Effector memory CD4-positive, alpha-beta T cell (primary cell): ENCODE results near the gene NSG2.
"Not testable (repeated sequence)": the region's sequence is repeated elsewhere in the genome, so short reads cannot be mapped to it uniquely, and the experiment has no call there.

Source experiments
- DNase-seq, 3 donors: peaks; one replicate each; pipeline ENCODE4 v3.0.0-alpha.2; 2020
- H3K27ac ChIP-seq: 2 replicates; pipeline ENCODE4 v1.7.0; 2013; ENCODE audit warnings: mild to moderate bottlenecking, low read length, moderate library complexity; ENCODE audit not compliant: insufficient read depth, poor library complexity, severe bottlenecking
- H3K27me3 ChIP-seq: replicated peaks from 2 replicates; pipeline ENCODE4 v1.7.0; 2013; ENCODE audit warnings: mild to moderate bottlenecking, low read length; ENCODE audit not compliant: insufficient read depth, control insufficient read depth, poor library complexity, severe bottlenecking
- H3K36me3 ChIP-seq: 2 replicates; pipeline ENCODE4 v1.7.0; 2013; ENCODE audit warnings: mild to moderate bottlenecking, low read length, moderate library complexity; ENCODE audit not compliant: control insufficient read depth, insufficient read depth
- H3K4me1 ChIP-seq: 2 replicates; pipeline ENCODE4 v1.7.0; 2013; ENCODE audit warnings: low read length, mild to moderate bottlenecking; ENCODE audit not compliant: control insufficient read depth, insufficient read depth, poor library complexity, severe bottlenecking
- H3K4me3 ChIP-seq: 2 replicates; pipeline ENCODE4 v1.7.0; 2013; ENCODE audit warnings: low read length, low read depth, mild to moderate bottlenecking; ENCODE audit not compliant: insufficient read depth, poor library complexity, severe bottlenecking
- H3K9me3 ChIP-seq: 2 replicates; pipeline ENCODE4 v1.7.0; 2013; ENCODE audit warnings: mild to moderate bottlenecking, low read length, moderate library complexity; ENCODE audit not compliant: control insufficient read depth
- total RNA-seq, 3 donors: gene quantifications; one replicate each; lab custom pipeline; 2026; lab: John Stamatoyannopoulos, UW

The NSG2 gene
- 0 reads per million in 3 donors for total RNA-seq

- Histone ChIP-seq H3K4me1 (no peaks in the 10 kb centered on the region), H3K27me3 (no peaks in the 10 kb centered on the region), H3K27ac (no peak within 1 kb of the TSS), H3K9me3 (no peaks in the 10 kb centered on the region), H3K4me3 (no peak within 1 kb of the TSS), H3K36me3 (no peaks in the 10 kb centered on the region)
- DNase-seq: no peak
Measured at GRCh38 chr5:174045470-174046025, at the start of gene NSG2. NSG2 (plus strand) TSS chr5:174045706; CDS start chr5:174046756, 1,050 bp downstream.

- Histone ChIP-seq H3K4me3 (no peak overlapping the region), H3K9me3 (no peaks in the 10 kb centered on the region), H3K27me3 (no peaks in the 10 kb centered on the region), H3K36me3 (no peaks in the 10 kb centered on the region), H3K4me1 (no peaks in the 10 kb centered on the region), H3K27ac (no peak overlapping the region)
- no peak for DNase-seq
Measured at GRCh38 chr5:173997331-173997730, 48.2 kb upstream of the NSG2 start.

GRCh38 chr5:173998531-173998930 is 47.0 kb upstream of the NSG2 start:
- H3K9me3 ChIP-seq: no peaks in the 10 kb centered on the region
- H3K36me3 ChIP-seq: no peaks in the 10 kb centered on the region
- DNase-seq: no peak
- H3K27me3 ChIP-seq: no peaks in the 10 kb centered on the region
- no peaks in the 10 kb centered on the region for H3K4me1 ChIP-seq
- no peak overlapping the region for H3K4me3 ChIP-seq
- H3K27ac ChIP-seq: no peak overlapping the region

- Histone ChIP-seq H3K9me3 (no peaks in the 10 kb centered on the region), H3K36me3 (no peaks in the 10 kb centered on the region), H3K27ac (no peak overlapping the region), H3K4me1 (no peaks in the 10 kb centered on the region), H3K4me3 (no peak overlapping the region), H3K27me3 (no peaks in the 10 kb centered on the region)
- no peak for DNase-seq
Measured at GRCh38 chr5:174000076-174000475, 45.4 kb upstream of the NSG2 start.

GRCh38 chr5:174003795-174004194 is 41.7 kb upstream of the NSG2 start:
- no peak overlapping the region for H3K4me3 ChIP-seq
- DNase-seq: no peak
- H3K27me3 ChIP-seq: no peaks in the 10 kb centered on the region
- H3K27ac ChIP-seq: no peak overlapping the region
- H3K36me3 ChIP-seq: no peaks in the 10 kb centered on the region
- no peaks in the 10 kb centered on the region for H3K4me1 ChIP-seq
- H3K9me3 ChIP-seq: no peaks in the 10 kb centered on the region

- H3K27me3 ChIP-seq: no peaks in the 10 kb centered on the region
- no peaks in the 10 kb centered on the region for H3K4me1 ChIP-seq
- H3K9me3 ChIP-seq: no peaks in the 10 kb centered on the region
- H3K27ac ChIP-seq: no peak overlapping the region
- H3K36me3 ChIP-seq: no peaks in the 10 kb centered on the region
- H3K4me3 ChIP-seq: no peak overlapping the region
- DNase-seq: no peak
Measured at GRCh38 chr5:174008922-174009321, 36.6 kb upstream of the NSG2 start.

GRCh38 chr5:174010365-174010764 is 35.1 kb upstream of the NSG2 start:
- no peak for DNase-seq
- Histone ChIP-seq H3K27ac (no peak overlapping the region), H3K36me3 (no peaks in the 10 kb centered on the region), H3K27me3 (no peaks in the 10 kb centered on the region), H3K4me3 (no peak overlapping the region), H3K9me3 (no peaks in the 10 kb centered on the region), H3K4me1 (no peaks in the 10 kb centered on the region)

- DNase-seq: no peak
- H3K27ac ChIP-seq: no peak overlapping the region
- no peaks in the 10 kb centered on the region for H3K36me3 ChIP-seq
- no peaks in the 10 kb centered on the region for H3K9me3 ChIP-seq
- H3K27me3 ChIP-seq: no peaks in the 10 kb centered on the region
- H3K4me3 ChIP-seq: no peak overlapping the region
- no peaks in the 10 kb centered on the region for H3K4me1 ChIP-seq
Measured at GRCh38 chr5:174011441-174011840, 34.1 kb upstream of the NSG2 start.

- DNase-seq, H3K9me3 ChIP-seq, H3K36me3 ChIP-seq, H3K4me3 ChIP-seq, H3K27me3 ChIP-seq, H3K27ac ChIP-seq, H3K4me1 ChIP-seq: not testable (repeated sequence)
Measured at GRCh38 chr5:174020069-174020927, 25.2 kb upstream of the NSG2 start.

- Histone ChIP-seq H3K27ac (no peak overlapping the region), H3K27me3 (no peaks in the 10 kb centered on the region), H3K9me3 (no peaks in the 10 kb centered on the region), H3K4me3 (no peak overlapping the region), H3K36me3 (no peaks in the 10 kb centered on the region), H3K4me1 (no peaks in the 10 kb centered on the region)
- DNase-seq: no peak
Measured at GRCh38 chr5:174020928-174021304, 24.6 kb upstream of the NSG2 start.
